Brain microvascular endothelial cell (primary cell): ENCODE data around the gene ZNF536.

Experiments
- DNase-seq: peaks from one replicate; pipeline ENCODE4 v3.0.0-alpha.2; 2020
- H3K27ac ChIP-seq: fragments of 250-450 bp; sonication (Bioruptor Pico); 2 replicates; pipeline ENCODE4 v1.5.1; 2020; ENCODE audit warnings: mild to moderate bottlenecking, moderate library complexity
- H3K27me3 ChIP-seq: fragments of 250-450 bp; sonication (Bioruptor Pico); replicated peaks from 2 replicates; pipeline ENCODE4 v1.5.1; 2020; ENCODE audit warnings: mild to moderate bottlenecking
- H3K36me3 ChIP-seq: fragments of 250-450 bp; sonication (Bioruptor Pico); replicated peaks from 2 replicates; pipeline ENCODE4 v1.5.1; 2020; ENCODE audit warnings: mild to moderate bottlenecking
- H3K4me3 ChIP-seq: 2 replicates; pipeline ENCODE4 v1.5.1; 2011; ENCODE audit warnings: low read depth, mild to moderate bottlenecking, control low read depth, low read length, moderate library complexity
- CTCF ChIP-seq: IDR thresholded peaks from 2 replicates; pipeline ENCODE4 v1.5.1; 2011; ENCODE audit warnings: low read depth, mild to moderate bottlenecking, moderate library complexity, low read length, control low read depth, inconsistent platforms; ENCODE audit errors: missing control alignments
- in situ Hi-C: cut with HindIII; loops from 2 replicates; pipeline ENCODE4 v1.10.0; 2017; ENCODE audit warnings: low sequenced_read_pairs, low pct_ligation_motif_present

The ZNF536 gene

GRCh38 chr19:30530751-30531150 is 158.6 kb downstream of the ZNF536 start:
- no peak for TF ChIP-seq CTCF
- in situ Hi-C loops: no loop called here
- no peaks in the 10 kb centered on the region for H3K27me3 ChIP-seq

GRCh38 chr19:30535011-30535410 is 162.8 kb downstream of the ZNF536 start:
- no peak overlapping the region for H3K27ac ChIP-seq
- no peak overlapping the region for H3K4me3 ChIP-seq
- TF ChIP-seq CTCF: no peak
- DNase-seq: no peak
- in situ Hi-C loops: no loop called here
- H3K36me3 ChIP-seq: no peaks in the 10 kb centered on the region
- no peaks in the 10 kb centered on the region for H3K27me3 ChIP-seq

More at GRCh38 chr19:30530751-30531150, 158.6 kb downstream of the ZNF536 start:
- no peak overlapping the region for H3K27ac ChIP-seq
- no peak overlapping the region for H3K4me3 ChIP-seq
- no peak for DNase-seq
- H3K36me3 ChIP-seq: no peaks in the 10 kb centered on the region

GRCh38 chr19:30536975-30537374 is 164.8 kb downstream of the ZNF536 start:
- no peaks in the 10 kb centered on the region for H3K36me3 ChIP-seq
- H3K27me3 ChIP-seq: no peaks in the 10 kb centered on the region
- TF ChIP-seq CTCF: no peak
- H3K27ac ChIP-seq: no peak overlapping the region
- in situ Hi-C loops: no loop called here
- DNase-seq: no peak
- no peak overlapping the region for H3K4me3 ChIP-seq

- H3K27ac ChIP-seq: no peak overlapping the region
- H3K36me3 ChIP-seq: no peaks in the 10 kb centered on the region
- TF ChIP-seq CTCF: no peak
- H3K27me3 ChIP-seq: no peaks in the 10 kb centered on the region
- in situ Hi-C loops: no loop called here
- DNase-seq: no peak
- no peak overlapping the region for H3K4me3 ChIP-seq
Measured at GRCh38 chr19:30539315-30539714, 167.1 kb downstream of the ZNF536 start.

- Histone ChIP-seq H3K27ac (no peak overlapping the region), H3K27me3 (no peaks in the 10 kb centered on the region), H3K4me3 (no peak overlapping the region), H3K36me3 (no peaks in the 10 kb centered on the region)
- in situ Hi-C loops: no loop called here
- no peak for TF ChIP-seq CTCF
- no peak for DNase-seq
Measured at GRCh38 chr19:30539981-30540380, 167.8 kb downstream of the ZNF536 start.

GRCh38 chr19:30540761-30541160 is 168.6 kb downstream of the ZNF536 start:
- Histone ChIP-seq H3K27me3 (no peaks in the 10 kb centered on the region), H3K27ac (no peak overlapping the region), H3K36me3 (no peaks in the 10 kb centered on the region), H3K4me3 (no peak overlapping the region)
- no peak for TF ChIP-seq CTCF
- DNase-seq: no peak
- in situ Hi-C loops: no loop called here
